ENCODE measurements around the gene PTTG1IP. TPM values are rescaled to one million over a fixed set of nuclear protein-coding genes. Genes with fewer than 3 reads are reported as not detected.

The PTTG1IP gene
- total RNA-seq, 6 donors from 2014 or later: 150 to 316 (median 247) TPM

DNA sequence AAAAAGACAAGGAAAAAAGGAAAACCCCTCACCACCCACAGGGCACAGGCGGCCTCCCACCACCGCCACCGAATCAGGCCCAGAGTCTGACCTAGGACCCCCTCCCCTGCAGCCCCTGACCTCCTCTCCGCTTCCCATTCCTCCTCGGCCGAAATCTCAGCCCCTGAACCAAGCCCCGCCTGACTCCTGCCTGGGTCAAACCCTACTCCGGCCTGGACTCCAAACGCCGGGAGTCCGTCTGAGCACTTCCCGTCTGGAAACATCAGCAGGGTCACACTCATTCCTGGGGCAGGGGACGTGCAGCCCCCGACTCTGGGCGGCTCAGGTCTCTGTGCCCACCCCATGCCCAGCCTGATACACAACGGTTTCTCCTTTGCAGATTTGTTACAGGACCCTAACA, 29.2 kb downstream of the PTTG1IP start:
- H3K27me3 ChIP-seq: no peaks in the 10 kb centered on the region
- 77 to 83% methylated on average over 14 to 16 of the region's 16 CpGs for WGBS, 2 donors
- H3K4me1 ChIP-seq: peaks cover 18 to 21% (median 20%) of the 10 kb centered on the region in 4 donors
- ATAC-seq (ENCODE audit: low FRiP score in 2 of 2) (no peak), DNase-seq (no peak)
- H3K9me3 ChIP-seq: no peaks in the 10 kb centered on the region
- no peak for TF ChIP-seq POLR2A (IDR thresholded peaks at IDR 0.05)
- no peak for TF ChIP-seq EP300 (IDR thresholded peaks at IDR 0.05)
- no peak for TF ChIP-seq POLR2AphosphoS5 (IDR thresholded peaks at IDR 0.05)
- H3K27ac ChIP-seq: no peak overlapping the region
- no peak overlapping the region for H3K4me3 ChIP-seq
- H3K36me3 ChIP-seq: peaks cover 4 to 12% (median 8%) of the 10 kb centered on the region in 4 donors

DNA sequence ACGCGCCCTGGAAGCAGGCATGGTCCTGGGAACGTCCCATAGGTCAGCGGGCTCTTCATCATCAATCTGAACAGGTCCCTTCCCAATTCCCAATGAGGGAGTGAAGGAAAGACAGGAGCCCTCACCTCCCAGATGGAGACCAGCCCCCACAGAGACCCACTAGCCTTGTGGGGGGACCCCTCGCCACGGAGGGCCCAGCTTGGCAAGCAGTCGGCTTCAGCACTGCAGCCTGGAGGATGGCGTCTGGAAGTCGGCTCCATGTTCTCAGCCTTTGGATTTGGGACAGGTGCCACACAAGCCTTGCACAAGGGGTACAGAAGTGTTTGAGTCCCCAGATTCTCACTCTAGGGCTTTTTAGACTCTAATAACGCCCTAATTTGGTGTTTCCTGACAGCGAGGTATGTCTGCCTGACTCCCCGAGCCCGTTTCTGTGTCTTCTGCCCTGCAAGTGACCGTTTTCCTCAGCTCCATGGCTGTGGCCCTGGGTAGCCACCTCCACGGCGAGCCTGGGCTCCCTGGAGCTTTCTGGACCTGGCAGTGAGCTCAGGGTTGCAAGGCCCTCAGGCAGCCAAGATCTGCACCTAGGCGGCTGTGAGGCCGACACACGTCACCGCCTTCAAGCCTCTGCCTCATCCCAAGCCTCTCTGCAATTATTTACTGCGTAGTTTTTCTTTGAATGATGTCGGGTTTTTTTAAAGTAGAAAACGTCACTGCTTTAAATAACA, 30.6 kb downstream of the PTTG1IP start:
- 87 to 89% methylated on average over 17 to 23 of the region's 23 CpGs for WGBS, 2 donors
- no peak overlapping the region for H3K27ac ChIP-seq
- H3K4me1 ChIP-seq: peaks cover 18 to 21% (median 20%) of the 10 kb centered on the region in 4 donors
- no peaks in the 10 kb centered on the region for H3K27me3 ChIP-seq
- H3K36me3 ChIP-seq: no peaks in the 10 kb centered on the region
- no peak overlapping the region for H3K4me3 ChIP-seq
- ATAC-seq (ENCODE audit: low FRiP score in 2 of 2) (no peak), DNase-seq (no peak)
- TF ChIP-seq EP300 (IDR thresholded peaks at IDR 0.05) (no peak), POLR2AphosphoS5 (IDR thresholded peaks at IDR 0.05) (no peak), POLR2A (IDR thresholded peaks at IDR 0.05) (no peak)
- TF ChIP-seq, protein P1, sequence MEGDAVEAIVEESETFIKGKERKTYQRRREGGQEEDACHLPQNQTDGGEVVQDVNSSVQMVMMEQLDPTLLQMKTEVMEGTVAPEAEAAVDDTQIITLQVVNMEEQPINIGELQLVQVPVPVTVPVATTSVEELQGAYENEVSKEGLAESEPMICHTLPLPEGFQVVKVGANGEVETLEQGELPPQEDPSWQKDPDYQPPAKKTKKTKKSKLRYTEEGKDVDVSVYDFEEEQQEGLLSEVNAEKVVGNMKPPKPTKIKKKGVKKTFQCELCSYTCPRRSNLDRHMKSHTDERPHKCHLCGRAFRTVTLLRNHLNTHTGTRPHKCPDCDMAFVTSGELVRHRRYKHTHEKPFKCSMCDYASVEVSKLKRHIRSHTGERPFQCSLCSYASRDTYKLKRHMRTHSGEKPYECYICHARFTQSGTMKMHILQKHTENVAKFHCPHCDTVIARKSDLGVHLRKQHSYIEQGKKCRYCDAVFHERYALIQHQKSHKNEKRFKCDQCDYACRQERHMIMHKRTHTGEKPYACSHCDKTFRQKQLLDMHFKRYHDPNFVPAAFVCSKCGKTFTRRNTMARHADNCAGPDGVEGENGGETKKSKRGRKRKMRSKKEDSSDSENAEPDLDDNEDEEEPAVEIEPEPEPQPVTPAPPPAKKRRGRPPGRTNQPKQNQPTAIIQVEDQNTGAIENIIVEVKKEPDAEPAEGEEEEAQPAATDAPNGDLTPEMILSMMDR (IDR thresholded peaks at IDR 0.05): no peak
- H3K9me3 ChIP-seq: no peaks in the 10 kb centered on the region

DNA sequence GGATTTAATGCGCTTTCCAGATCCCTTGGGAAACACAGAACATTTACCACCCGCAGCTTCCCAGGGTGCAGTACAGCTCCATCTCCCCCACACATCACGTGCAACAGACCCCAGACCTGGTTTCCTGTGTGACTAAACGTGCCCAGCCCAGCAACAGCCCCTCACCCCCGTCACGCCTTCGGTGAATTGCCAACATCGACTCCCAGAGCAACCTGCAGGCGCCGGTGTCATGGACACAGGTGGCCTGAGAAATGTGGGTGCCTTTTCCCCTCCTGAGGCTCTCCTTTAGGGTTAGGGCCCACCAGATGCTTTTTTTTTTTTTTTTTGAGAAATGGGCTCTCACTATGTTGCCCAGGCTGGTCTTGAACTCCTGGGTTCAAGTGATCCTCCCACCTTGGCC, 31.4 kb downstream of the PTTG1IP start:
- no peak overlapping the region for H3K4me3 ChIP-seq
- H3K9me3 ChIP-seq: no peaks in the 10 kb centered on the region
- no peak for ATAC-seq (ENCODE audit: low FRiP score in 2 of 2)
- H3K4me1 ChIP-seq: peaks cover 18 to 20% (median 19%) of the 10 kb centered on the region in 4 donors
- no peaks in the 10 kb centered on the region for H3K36me3 ChIP-seq
- DNase-seq: peak in 1 of 2 donors; percentile 41
- WGBS, 2 donors: 78 to 81% methylated on average over 10 of the region's 10 CpGs
- no peaks in the 10 kb centered on the region for H3K27me3 ChIP-seq
- TF ChIP-seq POLR2AphosphoS5 (IDR thresholded peaks at IDR 0.05) (no peak), EP300 (IDR thresholded peaks at IDR 0.05) (no peak), POLR2A (IDR thresholded peaks at IDR 0.05) (no peak)
- TF ChIP-seq, protein P1 (IDR thresholded peaks at IDR 0.05): no peak
- no peak overlapping the region for H3K27ac ChIP-seq

DNA sequence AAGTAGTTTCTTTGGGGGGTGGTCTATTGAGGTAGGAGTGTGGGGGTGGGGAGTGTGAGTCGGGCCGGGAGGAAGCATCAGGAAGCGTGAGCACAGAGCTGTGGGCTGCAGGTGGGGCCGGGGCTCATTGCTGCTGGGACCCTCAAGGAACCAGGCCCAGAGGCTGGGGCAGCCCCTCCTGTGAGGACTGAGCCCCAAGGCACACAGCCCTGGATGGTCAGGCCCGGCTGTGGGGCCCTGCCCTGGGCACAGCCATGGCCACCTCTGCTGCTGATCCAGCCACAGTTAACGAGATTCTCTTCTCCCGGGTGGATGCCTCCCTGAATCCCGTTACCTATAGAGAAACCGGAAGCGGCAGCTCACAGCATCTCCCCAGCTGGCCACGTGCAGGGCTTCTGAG, 32.7 kb downstream of the PTTG1IP start:
- H3K27me3 ChIP-seq: no peaks in the 10 kb centered on the region

DNA sequence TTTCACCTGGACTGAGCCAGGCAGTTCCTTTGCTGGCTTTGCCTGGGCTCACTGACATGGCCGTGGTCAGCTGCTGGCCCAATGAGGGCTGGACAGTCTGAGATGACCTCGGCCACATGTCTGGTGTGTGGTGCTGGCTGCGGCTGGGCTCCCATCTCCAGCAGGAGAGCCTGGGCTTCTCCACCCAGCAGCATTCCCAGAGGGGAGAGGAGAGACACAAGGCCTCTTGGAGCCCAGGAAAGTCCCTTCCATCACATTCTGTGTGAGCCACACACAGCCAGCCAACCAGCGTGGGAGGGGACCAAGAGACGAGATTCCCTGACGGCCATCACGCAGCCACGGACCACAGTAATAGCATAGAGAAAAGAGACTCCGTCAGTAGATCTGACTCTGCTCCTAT, 34.5 kb downstream of the PTTG1IP start:
- no peak overlapping the region for H3K27ac ChIP-seq
- DNase-seq (no peak), ATAC-seq (ENCODE audit: low FRiP score in 2 of 2) (no peak)
- WGBS, 2 donors: 93 to 97% methylated on average over 6 to 9 of the region's 9 CpGs
- no peak overlapping the region for H3K4me3 ChIP-seq
- H3K9me3 ChIP-seq: no peaks in the 10 kb centered on the region
- peaks cover 0 to 7% (median 2%) of the 10 kb centered on the region in 4 donors for H3K4me1 ChIP-seq
- H3K36me3 ChIP-seq: no peaks in the 10 kb centered on the region
- H3K27me3 ChIP-seq: no peaks in the 10 kb centered on the region
- TF ChIP-seq POLR2A (IDR thresholded peaks at IDR 0.05) (no peak), POLR2AphosphoS5 (IDR thresholded peaks at IDR 0.05) (no peak), EP300 (IDR thresholded peaks at IDR 0.05) (no peak)
- TF ChIP-seq, protein P1 (IDR thresholded peaks at IDR 0.05): no peak

More for the DNA sequence above, 32.7 kb downstream of the PTTG1IP start:
- DNase-seq (peak in 1 of 2 donors; percentile 47), ATAC-seq (ENCODE audit: low FRiP score in 2 of 2) (no peak)
- 76 to 80% methylated on average over 4 to 11 of the region's 11 CpGs for whole genome bisulfite sequencing, 2 donors
- peaks cover 4 to 14% (median 9%) of the 10 kb centered on the region in 4 donors for H3K4me1 ChIP-seq
- no peaks in the 10 kb centered on the region for H3K9me3 ChIP-seq
- H3K36me3 ChIP-seq: no peaks in the 10 kb centered on the region
- TF ChIP-seq, protein P1 (IDR thresholded peaks at IDR 0.05): no peak
- TF ChIP-seq EP300 (IDR thresholded peaks at IDR 0.05) (no peak), POLR2A (IDR thresholded peaks at IDR 0.05) (no peak), POLR2AphosphoS5 (IDR thresholded peaks at IDR 0.05) (no peak)
- H3K4me3 ChIP-seq: no peak overlapping the region
- H3K27ac ChIP-seq: no peak overlapping the region

Measured in upper lobe of left lung (tissue), 6 donors.